ENCODE measurements around the gene POM121C. TPM values are rescaled to one million over a fixed set of nuclear protein-coding genes. Genes with fewer than 3 reads are reported as not detected.
"Not testable (repeated sequence)": the region's sequence is repeated elsewhere in the genome, so short reads cannot be mapped to it uniquely, and the experiment has no call there.

POM121C gene
- total RNA-seq, 4 donors from 2014 or later: 26.1 to 46.8 (median 30.1) TPM

DNA sequence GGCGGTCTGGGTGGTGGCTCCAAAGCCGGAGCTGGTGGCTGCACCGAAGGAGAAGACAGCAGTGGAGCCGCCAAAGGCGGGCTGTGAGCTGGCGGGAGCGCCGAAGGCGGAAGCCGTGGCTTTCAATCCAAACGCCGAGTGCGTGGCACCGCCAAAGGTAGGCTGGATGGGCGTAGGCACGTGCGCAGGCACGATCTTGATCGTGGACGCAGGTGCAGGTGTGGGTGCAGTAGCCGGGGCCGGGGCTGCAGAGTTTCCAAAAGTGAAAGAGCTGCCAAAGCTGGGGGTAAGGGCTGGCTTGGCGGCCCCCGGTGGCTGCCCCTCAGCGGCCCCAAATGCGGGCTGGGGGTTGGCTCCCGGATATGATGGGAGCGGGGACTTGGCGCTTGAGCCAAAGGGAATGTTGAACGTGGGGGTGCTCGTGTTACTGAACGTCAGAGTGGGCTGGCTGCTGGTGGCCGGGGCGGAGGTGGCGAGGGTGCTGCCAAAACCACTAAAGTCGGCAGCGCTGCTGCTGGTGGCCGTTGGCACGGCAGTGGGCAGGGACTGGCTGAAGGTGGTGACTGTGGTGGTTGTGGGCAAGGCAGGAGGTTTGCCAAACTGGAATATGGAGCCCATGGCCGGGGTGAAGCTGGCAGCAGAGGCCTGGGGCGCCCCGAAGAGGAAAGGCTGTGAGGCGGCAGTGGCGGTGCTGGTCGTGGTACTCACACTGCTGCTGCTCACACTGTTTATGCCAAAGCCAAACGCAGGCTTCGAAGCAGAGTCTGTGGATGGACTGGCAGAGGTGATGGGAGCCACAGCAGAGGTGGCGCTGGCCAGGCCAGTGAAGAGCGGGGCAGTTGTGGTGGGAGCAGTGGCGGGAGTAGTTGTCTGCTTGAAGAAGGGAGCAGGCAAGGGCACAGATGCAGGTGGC lies 64.0 kb downstream of the POM121C start:
- not testable (repeated sequence) for H3K4me1 ChIP-seq; H3K27me3 ChIP-seq; H3K9me3 ChIP-seq; H3K27ac ChIP-seq; DNase-seq (ENCODE audit: low spot score in 2 of 2); H3K4me3 ChIP-seq
- H3K36me3 ChIP-seq: peaks cover 46% of the 10 kb centered on the region
- 92% methylated on average over 22 of the region's 50 CpGs for WGBS

DNA sequence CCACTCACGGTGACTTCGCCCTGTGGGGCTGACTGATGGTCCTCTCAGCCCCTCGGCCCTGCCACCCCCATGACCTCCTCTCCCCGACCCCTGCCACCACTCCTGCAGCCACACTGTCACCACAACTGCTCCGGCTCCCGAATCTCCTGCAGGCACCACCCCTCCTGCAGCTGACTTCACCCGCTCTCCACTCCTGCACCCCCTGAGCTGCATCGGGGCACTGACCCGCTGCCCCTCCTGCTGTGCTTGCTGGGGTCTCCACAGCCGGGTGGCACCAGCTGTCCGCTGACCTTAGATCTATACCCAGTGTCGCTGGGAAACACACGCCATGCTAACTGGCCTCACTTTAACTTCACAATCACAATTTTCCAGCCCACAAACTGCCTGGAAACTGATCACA lies 65.9 kb downstream of the POM121C start:
- not testable (repeated sequence) for H3K9me3 ChIP-seq, H3K27ac ChIP-seq, H3K4me1 ChIP-seq, H3K4me3 ChIP-seq, H3K27me3 ChIP-seq
- H3K36me3 ChIP-seq: peaks cover 63% of the 10 kb centered on the region
- WGBS: 88% methylated on average over 11 of the region's 13 CpGs
- DNase-seq (ENCODE audit: low spot score in 2 of 2): peak in 1 of 2 donors; percentile 14

DNA sequence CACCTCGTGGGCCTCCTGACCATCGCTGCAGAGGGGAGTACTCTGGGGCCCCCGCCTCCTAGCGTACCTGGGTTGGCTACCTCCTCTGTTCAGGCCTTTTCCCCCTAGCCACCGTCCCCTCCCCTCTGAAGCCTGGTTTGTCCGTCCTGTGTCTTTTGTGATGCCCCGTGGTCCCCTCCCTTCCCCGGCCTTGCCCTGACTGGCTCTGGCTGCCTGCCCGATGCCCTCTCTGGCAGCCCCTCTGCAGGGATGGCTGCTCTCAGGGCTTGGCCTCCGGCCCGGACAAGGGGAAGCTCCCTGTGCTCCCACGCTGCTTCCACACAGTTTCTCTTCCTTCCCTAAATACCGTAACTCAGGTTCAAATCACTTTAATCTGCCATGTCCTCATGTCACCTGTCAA lies 66.4 kb downstream of the POM121C start:
- not testable (repeated sequence) for H3K4me3 ChIP-seq, H3K4me1 ChIP-seq, H3K27ac ChIP-seq, H3K9me3 ChIP-seq, H3K27me3 ChIP-seq
- 81% methylated on average over 13 of the region's 13 CpGs for WGBS
- peak in 1 of 2 donors; percentile 45 for DNase-seq (ENCODE audit: low spot score in 2 of 2)
- H3K36me3 ChIP-seq: peaks cover 61% of the 10 kb centered on the region

DNA sequence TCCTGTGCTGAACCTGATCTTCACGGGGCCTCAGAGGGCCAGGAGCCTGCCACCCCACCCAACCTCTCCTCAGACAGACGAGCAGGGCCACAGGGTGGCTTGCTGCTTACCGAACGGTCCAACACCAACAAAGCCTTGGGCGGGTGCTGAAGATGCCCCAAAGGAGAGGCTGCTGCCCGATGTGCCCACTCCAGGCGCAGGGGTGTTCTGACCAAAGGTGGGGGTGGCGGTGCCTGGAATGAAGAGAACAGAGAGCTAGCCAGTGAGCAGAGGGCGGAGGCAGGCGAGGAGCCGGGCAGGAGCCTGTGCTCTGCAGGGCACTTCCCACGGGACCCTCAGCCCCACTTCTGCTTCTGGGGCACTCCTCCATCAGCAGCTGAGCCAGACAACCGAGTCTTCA lies 66.9 kb downstream of the POM121C start:
- whole genome bisulfite sequencing: no CpG with 5 or more reads among the region's 13 CpGs
- H3K9me3 ChIP-seq; H3K4me1 ChIP-seq; H3K27me3 ChIP-seq; H3K4me3 ChIP-seq; DNase-seq (ENCODE audit: low spot score in 2 of 2); H3K27ac ChIP-seq: not testable (repeated sequence)
- H3K36me3 ChIP-seq: peaks cover 56% of the 10 kb centered on the region

DNA sequence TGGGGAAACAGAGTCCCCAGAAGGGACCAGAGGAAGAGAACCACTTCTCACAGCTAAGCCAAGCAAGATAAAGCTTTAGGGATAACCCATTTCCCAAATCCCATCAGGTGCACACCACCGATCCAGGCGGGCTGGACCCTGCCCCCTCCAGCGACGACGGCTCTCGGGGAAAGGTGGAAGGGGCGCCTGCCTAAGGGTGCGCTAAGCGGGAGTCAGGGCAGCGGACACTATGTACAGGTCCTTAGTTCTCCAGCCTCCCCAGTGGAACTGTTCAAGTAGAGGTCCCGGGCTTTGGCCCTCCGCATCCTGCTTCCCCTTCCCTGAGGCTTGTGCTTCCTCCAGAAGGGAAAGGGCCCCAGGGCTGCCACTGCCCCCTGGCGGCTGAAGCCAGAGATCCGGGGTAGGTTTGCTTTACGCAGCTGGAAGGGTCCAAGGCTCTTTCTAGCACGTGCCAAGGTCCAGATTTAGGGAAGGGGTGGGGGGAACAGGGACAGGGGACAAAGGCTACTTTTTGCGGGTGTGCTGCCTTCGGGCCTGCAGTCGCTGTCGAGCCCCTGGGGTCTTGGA lies 67.7 kb downstream of the POM121C start:
- H3K27me3 ChIP-seq; DNase-seq (ENCODE audit: low spot score in 2 of 2): not testable (repeated sequence)
- peaks cover 49% of the 10 kb centered on the region for H3K36me3 ChIP-seq

DNA sequence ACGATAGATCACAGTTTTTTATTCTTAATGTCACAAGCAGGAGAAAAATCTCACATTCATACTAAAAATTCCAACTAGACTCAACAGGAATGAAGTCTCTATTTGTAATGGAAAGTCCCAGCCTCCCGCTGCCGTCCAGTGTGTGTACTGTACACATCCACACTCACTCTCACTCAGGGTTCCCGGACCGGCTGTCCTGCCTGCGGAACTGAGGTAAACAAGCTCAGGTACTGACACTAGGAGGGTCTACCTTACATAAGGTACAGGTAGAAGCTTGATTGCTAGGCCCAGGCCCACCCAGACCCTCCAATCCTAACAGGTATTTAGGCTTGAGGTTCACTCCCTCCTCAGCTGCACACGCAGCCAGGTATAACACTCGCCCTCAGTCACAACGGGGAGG lies 69.3 kb downstream of the POM121C start:
- not testable (repeated sequence) for H3K27ac ChIP-seq; DNase-seq (ENCODE audit: low spot score in 2 of 2)
- peaks cover 47% of the 10 kb centered on the region for H3K36me3 ChIP-seq

More for the DNA sequence above, 67.7 kb downstream of the POM121C start:
- 97% methylated on average over 6 of the region's 20 CpGs for WGBS
- not testable (repeated sequence) for H3K4me1 ChIP-seq, H3K27ac ChIP-seq, H3K4me3 ChIP-seq, H3K9me3 ChIP-seq

DNA sequence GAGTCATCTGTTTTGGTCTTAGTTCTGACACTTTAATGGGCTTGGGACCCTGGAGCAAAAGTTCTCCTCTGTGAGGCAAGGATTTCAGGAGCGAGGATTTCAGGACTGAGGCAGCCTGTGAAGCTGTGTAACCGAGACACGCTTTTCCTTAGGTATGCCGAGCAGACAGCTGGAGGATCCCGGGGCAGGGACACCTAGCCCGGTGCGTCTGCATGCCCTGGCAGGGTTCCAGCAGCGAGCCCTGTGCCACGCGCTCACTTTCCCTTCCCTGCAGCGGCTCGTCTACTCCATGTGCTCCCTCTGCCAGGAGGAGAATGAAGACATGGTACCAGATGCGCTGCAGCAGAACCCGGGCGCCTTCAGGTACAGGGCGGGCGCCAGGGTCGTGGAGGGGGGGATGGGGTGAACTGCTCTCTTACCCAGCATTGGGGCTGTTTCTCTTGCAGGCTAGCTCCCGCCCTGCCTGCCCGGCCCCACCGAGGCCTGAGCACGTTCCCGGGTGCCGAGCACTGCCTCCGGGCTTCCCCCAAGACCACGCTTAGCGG lies 70.2 kb downstream of the POM121C start:
- H3K36me3 ChIP-seq: peaks cover 39% of the 10 kb centered on the region
- not testable (repeated sequence) for H3K4me1 ChIP-seq
- WGBS: 84% methylated on average over 11 of the region's 27 CpGs

More for the DNA sequence above, 69.3 kb downstream of the POM121C start:
- 97% methylated on average over 3 of the region's 9 CpGs for WGBS
- not testable (repeated sequence) for H3K27me3 ChIP-seq, H3K4me1 ChIP-seq, H3K4me3 ChIP-seq, H3K9me3 ChIP-seq

DNA sequence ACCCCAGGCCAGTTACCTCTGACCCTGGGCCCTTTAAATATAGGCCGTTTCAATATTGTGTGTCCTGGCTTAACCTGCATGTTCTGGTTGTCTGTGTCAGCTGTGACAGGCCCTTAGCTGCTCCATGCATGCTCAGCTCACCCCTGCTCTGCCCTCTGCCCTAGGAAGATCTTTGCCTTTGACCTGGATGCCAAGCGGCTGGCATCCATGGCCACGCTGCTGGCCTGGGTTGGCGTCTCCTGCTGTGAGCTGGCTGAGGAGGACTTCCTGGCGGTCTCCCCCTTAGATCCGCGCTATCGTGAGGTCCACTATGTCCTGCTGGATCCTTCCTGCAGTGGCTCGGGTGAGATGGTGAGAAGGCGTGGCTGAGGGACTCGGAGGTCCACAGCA lies 70.7 kb downstream of the POM121C start:
- WGBS: 82% methylated on average over 9 of the region's 11 CpGs
- not testable (repeated sequence) for H3K27me3 ChIP-seq; H3K4me3 ChIP-seq; DNase-seq (ENCODE audit: low spot score in 2 of 2); H3K9me3 ChIP-seq; H3K4me1 ChIP-seq; H3K27ac ChIP-seq
- peaks cover 34% of the 10 kb centered on the region for H3K36me3 ChIP-seq

More for the DNA sequence above, 70.2 kb downstream of the POM121C start:
- DNase-seq (ENCODE audit: low spot score in 2 of 2); H3K4me3 ChIP-seq; H3K9me3 ChIP-seq; H3K27ac ChIP-seq; H3K27me3 ChIP-seq: not testable (repeated sequence)

DNA sequence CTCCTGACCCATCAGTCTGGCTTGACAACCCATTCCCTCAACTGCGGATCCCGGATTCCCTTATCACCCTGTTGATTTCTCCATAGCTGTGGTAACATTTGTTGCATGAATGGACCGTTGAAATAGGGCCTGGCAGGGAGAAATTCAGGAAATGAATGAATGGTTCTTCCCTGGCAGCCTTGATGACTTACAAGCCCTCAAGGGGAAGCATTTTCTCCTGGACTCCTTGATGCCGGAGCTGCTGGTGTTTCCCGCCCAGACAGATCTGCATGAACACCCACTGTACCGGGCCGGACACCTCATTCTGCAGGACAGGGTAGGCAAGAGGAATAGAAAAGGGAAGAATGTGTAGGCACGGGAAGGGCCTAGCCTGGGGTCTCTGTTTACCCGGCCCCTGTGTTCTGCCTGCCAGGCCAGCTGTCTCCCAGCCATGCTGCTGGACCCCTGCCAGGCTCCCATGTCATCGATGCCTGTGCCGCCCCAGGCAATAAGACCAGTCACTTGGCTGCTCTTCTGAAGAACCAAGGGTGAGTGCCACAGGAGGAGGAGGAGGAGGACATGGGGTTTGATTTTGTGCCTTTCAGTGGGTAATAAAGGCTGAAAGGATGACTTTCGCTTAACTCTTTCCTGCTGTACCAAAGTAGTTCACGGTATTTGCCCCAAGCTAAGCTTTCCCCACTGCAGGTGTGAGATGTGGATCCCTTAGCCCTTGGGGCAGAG lies 71.2 kb downstream of the POM121C start:
- not testable (repeated sequence) for H3K27me3 ChIP-seq; H3K27ac ChIP-seq; H3K4me3 ChIP-seq; H3K9me3 ChIP-seq; H3K4me1 ChIP-seq; DNase-seq (ENCODE audit: low spot score in 2 of 2)
- peaks cover 30% of the 10 kb centered on the region for H3K36me3 ChIP-seq
- 60% methylated on average over 6 of the region's 13 CpGs for WGBS

DNA sequence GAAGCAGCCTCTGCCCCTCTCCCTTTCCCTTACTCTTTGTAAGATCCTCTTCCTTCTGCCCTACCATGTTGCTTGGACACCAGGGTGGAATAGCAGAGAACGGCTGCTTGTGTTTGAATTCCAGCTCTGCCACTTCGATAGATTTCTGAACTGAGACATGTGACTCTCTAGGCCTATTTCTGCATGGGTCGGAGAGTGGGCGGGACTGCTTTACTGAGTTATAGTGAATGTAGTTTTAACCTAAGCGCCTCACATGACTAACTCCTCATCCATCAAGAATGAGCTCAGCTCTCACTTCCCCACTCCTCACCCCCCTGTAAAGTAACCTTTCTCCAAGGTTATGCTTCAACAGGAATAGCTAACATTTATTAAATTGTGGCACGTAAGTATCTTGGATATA lies 71.9 kb downstream of the POM121C start:
- H3K4me1 ChIP-seq; DNase-seq (ENCODE audit: low spot score in 2 of 2); H3K27me3 ChIP-seq; H3K9me3 ChIP-seq; H3K4me3 ChIP-seq; H3K27ac ChIP-seq: not testable (repeated sequence)
- peaks cover 25% of the 10 kb centered on the region for H3K36me3 ChIP-seq
- WGBS: 87% methylated on average over 3 of the region's 6 CpGs

DNA sequence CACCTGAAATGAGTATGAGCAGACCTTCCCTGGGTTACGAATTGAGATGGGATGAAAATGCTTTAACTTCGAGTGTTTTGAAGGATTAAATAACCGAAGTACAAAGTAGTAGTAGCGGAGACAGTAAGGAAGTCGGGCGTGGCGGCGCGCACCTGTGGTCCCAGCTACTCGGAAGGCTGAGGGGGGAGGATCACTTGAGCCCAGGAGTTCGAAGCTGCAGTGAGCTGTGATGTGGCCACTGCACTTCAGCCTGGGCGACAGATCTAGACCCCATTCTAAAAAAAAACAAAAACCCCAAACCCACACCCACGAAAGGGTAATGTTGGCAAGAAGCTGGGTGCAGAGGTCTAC lies 75.3 kb downstream of the POM121C start:
- H3K9me3 ChIP-seq; H3K36me3 ChIP-seq; H3K4me3 ChIP-seq; DNase-seq (ENCODE audit: low spot score in 2 of 2); H3K27ac ChIP-seq; H3K27me3 ChIP-seq; H3K4me1 ChIP-seq: not testable (repeated sequence)
- WGBS: no CpG with 5 or more reads among the region's 13 CpGs

DNA sequence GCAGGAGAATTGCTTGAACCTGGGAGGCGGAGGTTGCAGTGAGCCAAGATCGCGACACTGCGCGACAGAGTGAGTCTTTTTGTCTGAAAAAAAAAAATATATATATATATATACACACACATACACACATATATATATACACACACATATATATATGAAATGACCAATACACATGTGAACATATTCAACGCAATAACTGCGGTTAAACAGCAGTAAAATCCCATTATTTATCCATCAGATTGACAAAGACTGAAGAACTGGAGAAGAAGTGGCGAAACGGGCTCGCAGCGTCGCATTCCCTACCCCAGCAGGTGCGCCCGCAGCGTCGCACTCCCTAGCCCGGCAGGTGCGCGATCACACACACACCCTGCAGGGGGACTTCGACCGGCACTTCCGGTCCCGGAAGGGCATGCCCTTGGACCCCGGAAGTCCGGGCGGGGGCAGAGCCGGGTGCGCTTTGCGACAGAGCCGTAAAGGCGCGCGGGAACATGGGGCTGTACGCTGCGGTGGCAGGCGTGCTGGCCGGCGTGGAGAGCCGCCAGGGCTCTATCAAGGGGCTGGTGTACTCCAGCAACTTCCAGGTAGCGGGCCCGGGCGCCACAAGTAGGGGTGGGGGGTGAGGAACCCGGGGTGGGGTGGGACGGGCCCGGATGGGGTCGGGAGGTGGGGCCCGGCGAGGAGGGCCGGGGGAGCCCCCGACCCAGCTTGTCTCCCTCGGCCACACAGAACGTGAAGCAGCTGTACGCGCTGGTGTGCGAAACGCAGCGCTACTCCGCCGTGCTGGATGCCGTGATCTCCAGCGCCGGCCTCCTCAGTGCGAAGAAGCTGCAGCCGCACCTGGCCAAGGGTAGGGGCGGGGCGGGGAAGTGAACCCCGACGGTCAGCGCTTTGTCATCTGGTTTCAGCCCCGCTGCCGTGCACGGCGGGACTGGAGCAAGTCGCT lies 75.9 kb downstream of the POM121C start:
- not testable (repeated sequence) for H3K36me3 ChIP-seq; H3K9me3 ChIP-seq; DNase-seq (ENCODE audit: low spot score in 2 of 2); H3K27ac ChIP-seq; H3K27me3 ChIP-seq; H3K4me1 ChIP-seq
- WGBS: 36% methylated on average over 7 of the region's 74 CpGs
- H3K4me3 ChIP-seq: peak overlapping the region; percentile 43

DNA sequence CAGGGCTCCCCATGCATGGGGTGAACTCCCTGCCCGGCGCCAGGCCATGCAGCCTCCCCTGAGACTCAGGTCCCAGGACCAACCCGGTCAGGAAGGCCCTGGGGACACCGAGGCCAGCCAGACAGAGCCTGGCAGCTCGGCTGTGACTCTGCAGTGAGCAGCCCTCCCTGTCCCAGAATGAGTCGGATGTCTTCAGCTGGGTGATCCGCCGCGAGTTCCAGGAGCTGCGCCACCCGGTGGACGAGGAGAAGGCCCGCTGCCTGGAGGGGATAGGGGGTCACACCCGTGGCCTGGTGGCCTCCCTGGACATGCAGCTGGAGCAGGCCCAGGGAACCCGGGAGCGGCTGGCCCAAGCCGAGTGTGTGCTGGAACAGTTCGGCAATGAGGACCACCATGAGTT lies 81.4 kb downstream of the POM121C start:
- no CpG with 5 or more reads among the region's 18 CpGs for WGBS

More for the DNA sequence above, 81.4 kb downstream of the POM121C start:
- H3K27ac ChIP-seq; H3K36me3 ChIP-seq; H3K4me3 ChIP-seq; H3K9me3 ChIP-seq; DNase-seq (ENCODE audit: low spot score in 2 of 2); H3K27me3 ChIP-seq; H3K4me1 ChIP-seq: not testable (repeated sequence)
